Stimulated activated CD8-positive, alpha-beta memory T cell treated with anti-CD3 and anti-CD28 coated beads, Interleukin-12 subunit alpha, Interleukin-12 subunit beta, amount 100 ng/mL, for 24 hours (primary cell): ENCODE results near the gene TMEM26.
"Not testable (repeated sequence)": the region's sequence is repeated elsewhere in the genome, so short reads cannot be mapped to it uniquely, and the experiment has no call there.

ENCODE experiments used
- DNase-seq: peaks from one replicate; pipeline ENCODE4 v3.0.0-alpha.2; 2020; ENCODE audit errors: extremely low read depth

TMEM26 gene

GRCh38 chr10:61399406-61399805, 53.8 kb downstream of the TMEM26 start:
- no peak for DNase-seq

GRCh38 chr10:61398366-61399129, 54.6 kb downstream of the TMEM26 start:
- DNase-seq = no peak

- no peak for DNase-seq
Measured at GRCh38 chr10:61397175-61397986, 55.8 kb downstream of the TMEM26 start.

- no peak for DNase-seq
Measured at GRCh38 chr10:61391281-61391680, 61.9 kb downstream of the TMEM26 start.

GRCh38 chr10:61390851-61391250, 62.3 kb downstream of the TMEM26 start:
- DNase-seq = no peak

- no peak for DNase-seq
Measured at GRCh38 chr10:61389887-61390286, 63.3 kb downstream of the TMEM26 start.

- DNase-seq = not testable (repeated sequence)
Measured at GRCh38 chr10:61388986-61389385, 64.2 kb downstream of the TMEM26 start.

GRCh38 chr10:61385231-61386001, 67.8 kb downstream of the TMEM26 start:
- no peak for DNase-seq

- DNase-seq = not testable (repeated sequence)
Measured at GRCh38 chr10:61381153-61381552, 72.0 kb downstream of the TMEM26 start.

GRCh38 chr10:61378865-61379264, 74.3 kb downstream of the TMEM26 start:
- DNase-seq = no peak

- no peak for DNase-seq
Measured at GRCh38 chr10:61376908-61377368, 76.2 kb downstream of the TMEM26 start.

- no peak for DNase-seq
Measured at GRCh38 chr10:61376377-61376776, 76.8 kb downstream of the TMEM26 start.

- no peak for DNase-seq
Measured at GRCh38 chr10:61366365-61366764, 86.8 kb downstream of the TMEM26 start.

- DNase-seq = no peak
Measured at GRCh38 chr10:61364619-61365018, 88.6 kb downstream of the TMEM26 start.

- no peak for DNase-seq
Measured at GRCh38 chr10:61363006-61363405, 90.2 kb downstream of the TMEM26 start.

GRCh38 chr10:61359452-61359851, 93.7 kb downstream of the TMEM26 start:
- DNase-seq = no peak

- DNase-seq = no peak
Measured at GRCh38 chr10:61357687-61358086, 95.5 kb downstream of the TMEM26 start.
